Fibroblast of skin of abdomen (primary cell): Measurements from ENCODE around the gene ZIC4.

Experiments
- DNase-seq: peaks from one replicate; pipeline ENCODE4 v3.0.0-alpha.2; 2013

Gene ZIC4

DNA sequence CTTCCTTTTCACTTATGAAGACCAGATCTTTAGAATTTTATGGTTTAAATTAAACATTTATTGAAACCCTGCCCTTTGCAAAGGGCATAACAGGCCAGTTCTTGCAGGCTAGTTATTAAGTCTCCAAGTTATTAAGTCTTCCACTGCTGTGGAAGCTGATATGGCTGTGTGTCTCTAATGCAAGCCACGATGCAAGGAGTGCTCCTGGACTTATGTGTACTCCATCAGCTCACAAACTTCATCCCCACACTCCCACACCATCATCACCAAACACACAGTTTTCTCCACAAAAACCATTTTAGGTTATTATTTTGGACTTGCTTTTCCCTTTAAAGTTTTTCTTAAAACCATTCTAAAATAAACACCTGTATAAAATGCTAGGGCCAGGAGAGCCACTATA, 62.4 kb downstream of the ZIC4 start:
- DNase-seq = no peak

DNA sequence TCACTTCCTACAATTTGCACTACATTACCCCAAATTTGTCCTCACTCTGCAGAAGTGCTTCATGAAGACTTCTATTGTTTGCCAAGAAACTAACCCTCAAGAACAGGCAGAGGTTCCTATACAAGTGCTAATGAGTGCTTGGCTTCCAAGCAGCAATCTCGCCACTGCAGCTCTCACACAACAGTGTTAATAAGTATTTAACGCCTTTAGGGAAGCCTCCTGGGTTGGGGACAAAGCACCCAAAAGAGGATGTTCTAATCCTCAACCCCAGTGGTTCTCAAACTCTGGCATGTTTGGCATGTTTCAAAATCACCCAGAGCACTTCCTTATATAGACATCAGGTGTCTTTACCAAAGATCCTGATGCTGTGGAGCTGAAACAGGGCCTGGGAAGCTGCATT, 64.6 kb downstream of the ZIC4 start:
- no peak for DNase-seq

DNA sequence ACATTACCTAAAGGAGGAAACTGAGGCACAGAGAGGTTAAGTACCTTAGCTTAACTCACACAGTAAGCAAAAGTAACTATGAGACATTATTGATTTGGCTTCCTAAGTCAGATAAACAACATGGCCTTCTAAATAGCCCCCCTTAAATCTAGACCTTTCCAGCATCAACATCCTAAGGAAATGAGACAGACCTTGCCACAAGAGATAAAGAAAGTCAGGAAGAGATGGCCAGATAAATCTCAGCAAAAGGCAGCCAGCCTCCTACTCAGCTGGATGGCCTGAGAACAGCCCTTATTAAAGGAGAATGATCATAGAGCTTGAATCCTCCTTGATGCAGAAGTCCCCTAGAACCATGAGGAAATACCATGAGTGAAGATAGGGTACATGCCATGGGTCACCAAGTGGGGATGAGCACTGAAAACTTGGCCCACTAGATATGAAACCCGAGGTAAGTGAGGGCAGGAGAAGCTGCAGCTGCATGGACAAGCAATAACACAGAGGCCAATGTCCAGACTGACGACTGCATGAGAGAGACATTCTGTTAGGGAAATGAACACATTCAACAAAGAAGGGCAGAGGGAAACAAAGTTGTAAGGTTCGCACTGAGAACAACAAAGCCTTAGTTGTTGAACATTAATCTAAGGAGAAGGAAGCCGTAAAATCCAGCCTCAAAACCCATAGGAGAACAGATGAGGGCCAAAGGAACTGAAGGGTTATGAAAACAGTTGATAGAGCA, 69.6 kb downstream of the ZIC4 start:
- DNase-seq = no peak
